ENCODE data around the gene FGFR3.

FGFR3 gene

GRCh38 chr4:1772853-1773538 lies 20.1 kb upstream of the FGFR3 start:
- Mint-ChIP-seq H3K4me3 (no peak overlapping the region), H3K36me3 (no peaks in the 10 kb centered on the region), H3K27ac (no peak overlapping the region), H3K9me3 (ENCODE audit: low read depth) (no peaks in the 10 kb centered on the region), H3K27me3 (peaks cover 5% of the 10 kb centered on the region), H3K4me1 (ENCODE audit: low read depth) (no peaks in the 10 kb centered on the region)

- Mint-ChIP-seq H3K27me3 (no peaks in the 10 kb centered on the region), H3K4me1 (ENCODE audit: low read depth) (no peaks in the 10 kb centered on the region), H3K36me3 (no peaks in the 10 kb centered on the region), H3K27ac (no peak overlapping the region), H3K9me3 (ENCODE audit: low read depth) (no peaks in the 10 kb centered on the region), H3K4me3 (no peak overlapping the region)
Observed at GRCh38 chr4:1773754-1774153, 19.3 kb upstream of the FGFR3 start.

- Mint-ChIP-seq H3K27ac (no peak overlapping the region), H3K27me3 (no peaks in the 10 kb centered on the region), H3K36me3 (no peaks in the 10 kb centered on the region), H3K9me3 (ENCODE audit: low read depth) (no peaks in the 10 kb centered on the region), H3K4me3 (no peak overlapping the region), H3K4me1 (ENCODE audit: low read depth) (no peaks in the 10 kb centered on the region)
Observed at GRCh38 chr4:1775731-1776500, 17.2 kb upstream of the FGFR3 start.

DNA sequence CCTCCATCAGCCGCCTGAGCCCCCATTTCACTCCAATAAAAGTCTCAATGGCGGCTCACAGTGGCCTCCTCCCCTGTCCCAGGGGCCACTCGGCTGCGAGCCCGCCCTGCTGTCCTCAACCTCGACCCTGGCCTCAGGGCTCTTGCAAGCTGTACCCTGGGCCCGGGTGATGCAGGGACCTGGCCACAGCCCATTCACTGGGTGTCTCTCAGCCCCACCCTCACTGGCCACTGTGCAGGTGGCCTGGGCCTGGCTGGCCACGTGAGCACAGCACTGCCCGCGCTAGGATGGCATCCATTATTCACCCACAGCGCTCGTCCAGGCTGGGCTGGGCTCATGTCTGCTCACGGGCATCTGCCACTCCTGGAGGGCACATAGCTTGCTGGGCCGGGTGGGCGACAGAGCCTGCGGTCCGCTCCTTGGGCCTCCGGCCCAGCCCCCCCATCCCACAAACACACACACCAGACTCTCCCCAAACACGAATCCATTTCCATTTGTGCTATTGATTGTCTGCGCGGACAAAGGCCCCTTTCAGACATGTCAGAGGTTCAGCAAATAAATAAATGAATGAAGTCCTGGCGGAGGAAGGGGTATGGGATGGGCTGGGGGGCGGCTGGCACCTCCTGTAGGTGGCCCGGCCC lies 16.5 kb upstream of the FGFR3 start:
- H3K27ac Mint-ChIP-seq: no peak overlapping the region
- no peaks in the 10 kb centered on the region for H3K36me3 Mint-ChIP-seq
- H3K4me3 Mint-ChIP-seq: no peak overlapping the region
- no peaks in the 10 kb centered on the region for H3K9me3 Mint-ChIP-seq (ENCODE audit: low read depth)
- no peaks in the 10 kb centered on the region for H3K4me1 Mint-ChIP-seq (ENCODE audit: low read depth)
- H3K27me3 Mint-ChIP-seq: no peaks in the 10 kb centered on the region

DNA sequence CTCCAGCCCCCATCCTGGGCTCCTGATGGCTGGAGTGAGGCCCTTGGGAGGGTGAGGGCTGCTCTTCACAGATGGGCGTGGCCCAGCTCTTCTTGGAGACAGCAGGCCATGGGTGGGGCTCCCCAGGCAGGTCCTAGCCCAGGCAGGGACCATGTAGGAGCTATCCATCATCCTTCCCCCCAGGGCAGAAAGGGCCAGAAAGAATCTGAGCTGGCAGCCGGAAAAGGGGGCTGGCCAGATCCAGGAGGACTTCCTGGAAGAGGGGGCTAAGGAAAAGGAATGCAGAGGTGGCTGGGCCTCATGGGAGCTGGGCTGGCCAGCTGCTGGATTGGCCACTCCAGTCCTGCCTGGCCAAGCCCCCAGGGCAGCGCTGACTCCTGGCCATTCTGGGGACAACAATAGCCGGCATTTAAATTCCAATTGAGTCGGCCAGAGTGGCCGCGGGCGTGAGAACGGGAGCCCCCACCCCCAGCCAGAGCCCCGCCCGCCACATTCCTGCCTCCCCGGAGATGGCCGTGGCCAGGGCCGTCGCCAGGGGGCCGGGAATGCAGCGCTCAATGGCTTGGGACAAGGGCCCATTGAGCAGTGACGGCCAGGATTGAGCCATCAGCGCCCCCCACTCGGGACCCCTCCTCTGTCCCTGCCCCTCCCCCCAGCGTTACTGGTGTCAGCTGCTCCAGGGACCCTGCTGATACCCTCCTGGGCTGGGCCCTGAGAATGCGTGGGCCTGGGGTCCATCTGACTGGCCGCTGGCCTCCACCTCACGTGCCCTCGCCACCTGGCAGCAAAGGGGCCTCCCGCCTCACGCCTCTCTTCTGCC lies 15.1 kb upstream of the FGFR3 start:
- H3K27me3 Mint-ChIP-seq: no peaks in the 10 kb centered on the region
- no peaks in the 10 kb centered on the region for H3K36me3 Mint-ChIP-seq
- H3K4me3 Mint-ChIP-seq: no peak overlapping the region
- H3K4me1 Mint-ChIP-seq (ENCODE audit: low read depth): no peaks in the 10 kb centered on the region
- H3K9me3 Mint-ChIP-seq (ENCODE audit: low read depth): no peaks in the 10 kb centered on the region
- H3K27ac Mint-ChIP-seq: no peak overlapping the region

DNA sequence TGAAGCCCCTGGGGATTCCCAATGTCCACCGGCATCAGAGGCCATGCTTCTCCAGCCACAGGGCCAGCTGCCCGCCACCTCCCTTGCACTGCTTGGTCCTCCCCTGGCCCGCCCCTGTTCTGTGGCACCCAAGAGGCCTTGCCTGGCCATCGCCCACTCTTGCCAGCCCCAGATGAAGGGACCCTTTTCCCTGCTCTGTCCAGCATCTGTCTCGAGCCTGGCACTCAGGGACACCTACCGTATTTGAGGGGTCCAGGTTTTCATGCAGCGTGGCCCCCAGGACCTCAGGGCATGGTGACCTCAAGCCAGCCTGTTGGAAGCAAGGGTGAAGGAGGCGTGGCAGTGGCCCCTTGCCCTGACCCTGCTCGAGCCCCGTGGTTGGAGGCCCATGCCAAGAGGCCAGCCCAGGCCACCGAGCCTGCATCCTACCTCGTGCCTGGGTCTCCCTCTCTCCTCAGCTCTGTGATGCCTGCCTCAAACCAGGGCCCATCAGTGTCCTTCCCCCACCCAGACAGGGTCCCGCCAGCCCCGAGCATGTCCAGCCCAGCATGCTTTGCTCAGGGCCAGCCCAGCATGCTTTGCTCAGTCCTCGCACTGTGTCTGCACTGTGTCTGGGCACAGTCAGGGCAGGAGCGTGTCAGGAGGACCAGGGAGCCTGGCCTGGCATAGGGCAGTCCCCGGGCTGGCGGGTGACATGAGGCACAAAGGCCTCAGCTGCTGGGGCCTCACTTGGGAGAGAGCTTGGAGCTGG lies 14.3 kb upstream of the FGFR3 start:
- no peak overlapping the region for H3K27ac Mint-ChIP-seq
- no peaks in the 10 kb centered on the region for H3K4me1 Mint-ChIP-seq (ENCODE audit: low read depth)
- no peaks in the 10 kb centered on the region for H3K9me3 Mint-ChIP-seq (ENCODE audit: low read depth)
- no peaks in the 10 kb centered on the region for H3K36me3 Mint-ChIP-seq
- H3K27me3 Mint-ChIP-seq: no peaks in the 10 kb centered on the region
- H3K4me3 Mint-ChIP-seq: no peak overlapping the region

DNA sequence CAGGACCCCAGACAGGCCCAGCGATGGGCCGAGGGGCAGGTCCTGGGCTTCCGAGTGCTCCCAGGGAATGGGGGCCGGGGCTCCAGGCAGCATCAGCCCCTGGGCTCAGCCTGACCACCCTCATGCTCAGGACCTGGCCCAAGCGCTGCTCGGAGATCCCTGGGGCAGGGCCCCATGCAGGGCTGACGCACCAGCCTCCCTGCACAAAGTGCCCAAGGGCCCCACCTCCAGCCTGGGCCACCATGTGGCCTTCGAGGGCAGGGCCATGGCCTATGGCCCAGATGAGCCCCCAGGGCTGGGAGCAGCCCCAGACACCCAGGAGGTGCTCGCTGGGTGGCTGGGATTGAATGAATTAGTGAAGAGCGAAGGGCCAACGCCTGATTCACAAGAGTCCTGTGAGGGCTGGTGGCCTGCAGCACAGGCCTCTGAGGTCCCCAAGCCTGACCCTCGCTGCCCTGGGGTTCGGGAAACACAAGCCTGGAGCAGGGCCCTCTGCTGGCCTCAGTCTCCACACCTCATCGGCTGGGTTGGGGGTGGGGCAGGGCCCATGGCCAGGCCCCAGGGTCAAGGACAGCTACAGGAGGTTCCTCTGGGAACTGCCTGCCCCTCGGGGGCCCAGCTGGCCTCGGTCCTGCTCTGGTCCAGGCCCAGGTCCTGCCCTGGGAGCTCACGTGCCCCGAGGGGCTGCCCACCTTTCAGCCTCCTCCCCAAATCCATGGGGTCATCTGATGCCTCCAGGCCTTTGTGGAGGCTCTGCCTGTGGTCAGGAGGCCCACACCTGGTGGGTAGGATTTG lies 13.3 kb upstream of the FGFR3 start:
- no peaks in the 10 kb centered on the region for H3K27me3 Mint-ChIP-seq
- no peaks in the 10 kb centered on the region for H3K9me3 Mint-ChIP-seq (ENCODE audit: low read depth)
- no peak overlapping the region for H3K4me3 Mint-ChIP-seq

DNA sequence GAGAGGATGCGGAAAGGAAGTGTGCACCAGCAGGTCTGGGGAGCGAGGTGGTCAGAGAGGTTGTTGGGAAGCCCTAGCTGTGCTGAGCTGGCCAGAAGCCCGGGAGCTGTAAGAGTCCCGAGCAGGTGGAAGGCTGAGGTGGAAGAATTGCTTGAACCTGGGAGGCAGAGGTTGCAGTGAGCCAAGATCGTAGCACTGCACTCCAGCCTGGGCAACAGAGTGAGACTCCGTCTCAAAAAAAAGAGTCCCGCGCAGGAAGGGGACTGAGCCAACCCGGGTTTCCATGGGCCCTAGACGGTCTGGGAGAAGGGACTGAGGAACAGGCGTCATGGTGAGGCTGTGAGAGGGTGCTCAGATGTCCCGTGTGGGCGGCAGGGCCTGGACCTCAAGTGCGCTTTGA lies 12.7 kb upstream of the FGFR3 start:
- H3K4me1 Mint-ChIP-seq (ENCODE audit: low read depth): no peaks in the 10 kb centered on the region
- no peak overlapping the region for H3K4me3 Mint-ChIP-seq
- no peak overlapping the region for H3K27ac Mint-ChIP-seq
- no peaks in the 10 kb centered on the region for H3K36me3 Mint-ChIP-seq
- H3K27me3 Mint-ChIP-seq: no peaks in the 10 kb centered on the region
- H3K9me3 Mint-ChIP-seq (ENCODE audit: low read depth): no peaks in the 10 kb centered on the region

More for the DNA sequence above, 13.3 kb upstream of the FGFR3 start:
- no peaks in the 10 kb centered on the region for H3K4me1 Mint-ChIP-seq (ENCODE audit: low read depth)
- H3K36me3 Mint-ChIP-seq: no peaks in the 10 kb centered on the region
- no peak overlapping the region for H3K27ac Mint-ChIP-seq

- Mint-ChIP-seq H3K9me3 (ENCODE audit: low read depth) (no peaks in the 10 kb centered on the region), H3K27me3 (no peaks in the 10 kb centered on the region), H3K4me3 (no peak overlapping the region), H3K36me3 (no peaks in the 10 kb centered on the region), H3K27ac (no peak overlapping the region), H3K4me1 (ENCODE audit: low read depth) (no peaks in the 10 kb centered on the region)
Observed at GRCh38 chr4:1783015-1783414, 10.1 kb upstream of the FGFR3 start.

DNA sequence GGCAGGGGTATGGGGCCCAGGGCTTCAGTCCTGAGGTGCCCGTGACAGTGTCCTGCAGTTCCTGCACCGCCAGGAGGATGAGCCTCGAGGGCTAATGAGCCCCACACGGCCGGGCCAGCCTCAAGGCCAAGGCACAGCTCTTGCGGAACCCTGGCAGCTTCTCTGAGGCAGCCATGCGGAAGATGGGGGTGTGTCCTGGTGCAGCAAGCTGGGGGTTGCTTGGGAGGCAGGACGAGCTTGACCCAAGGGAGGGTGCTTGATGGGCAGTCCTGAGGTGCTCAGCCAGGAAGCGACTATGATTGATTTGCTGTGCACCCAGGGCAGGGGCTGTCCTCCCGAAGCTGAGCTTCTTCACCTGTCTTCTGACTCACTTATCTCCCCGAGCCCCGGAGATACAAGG lies 9.1 kb upstream of the FGFR3 start:
- Mint-ChIP-seq H3K27me3 (no peaks in the 10 kb centered on the region), H3K4me3 (no peak overlapping the region), H3K27ac (no peak overlapping the region), H3K4me1 (ENCODE audit: low read depth) (no peaks in the 10 kb centered on the region), H3K36me3 (no peaks in the 10 kb centered on the region), H3K9me3 (ENCODE audit: low read depth) (no peaks in the 10 kb centered on the region)

DNA sequence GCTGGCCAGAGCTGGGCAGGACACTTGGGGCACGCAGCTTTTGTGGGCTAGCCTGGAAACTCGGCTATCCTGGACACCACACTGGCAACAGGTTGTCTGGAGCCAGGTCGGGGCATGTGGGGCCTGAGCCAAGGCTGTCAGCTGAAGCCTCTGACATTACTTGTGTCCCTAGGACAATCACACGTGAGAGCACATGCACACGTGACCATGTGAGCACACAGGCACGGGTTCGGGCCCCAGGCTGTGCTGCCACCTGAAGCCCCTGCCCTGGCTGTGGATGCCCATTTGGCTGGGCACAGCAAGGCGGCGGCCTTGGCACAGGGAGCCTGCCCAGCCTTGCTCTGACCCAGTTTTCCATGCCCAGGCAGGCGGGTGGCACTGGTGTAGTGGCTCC lies 8.7 kb upstream of the FGFR3 start:
- H3K4me3 Mint-ChIP-seq: no peak overlapping the region
- no peaks in the 10 kb centered on the region for H3K4me1 Mint-ChIP-seq (ENCODE audit: low read depth)
- no peak overlapping the region for H3K27ac Mint-ChIP-seq
- H3K27me3 Mint-ChIP-seq: no peaks in the 10 kb centered on the region
- H3K9me3 Mint-ChIP-seq (ENCODE audit: low read depth): no peaks in the 10 kb centered on the region
- no peaks in the 10 kb centered on the region for H3K36me3 Mint-ChIP-seq

- H3K4me3 Mint-ChIP-seq: no peak overlapping the region
- H3K27ac Mint-ChIP-seq: no peak overlapping the region
- H3K27me3 Mint-ChIP-seq: no peaks in the 10 kb centered on the region
- H3K36me3 Mint-ChIP-seq: no peaks in the 10 kb centered on the region
- no peaks in the 10 kb centered on the region for H3K9me3 Mint-ChIP-seq (ENCODE audit: low read depth)
- no peaks in the 10 kb centered on the region for H3K4me1 Mint-ChIP-seq (ENCODE audit: low read depth)
Observed at GRCh38 chr4:1784789-1785591, 8.1 kb upstream of the FGFR3 start.

DNA sequence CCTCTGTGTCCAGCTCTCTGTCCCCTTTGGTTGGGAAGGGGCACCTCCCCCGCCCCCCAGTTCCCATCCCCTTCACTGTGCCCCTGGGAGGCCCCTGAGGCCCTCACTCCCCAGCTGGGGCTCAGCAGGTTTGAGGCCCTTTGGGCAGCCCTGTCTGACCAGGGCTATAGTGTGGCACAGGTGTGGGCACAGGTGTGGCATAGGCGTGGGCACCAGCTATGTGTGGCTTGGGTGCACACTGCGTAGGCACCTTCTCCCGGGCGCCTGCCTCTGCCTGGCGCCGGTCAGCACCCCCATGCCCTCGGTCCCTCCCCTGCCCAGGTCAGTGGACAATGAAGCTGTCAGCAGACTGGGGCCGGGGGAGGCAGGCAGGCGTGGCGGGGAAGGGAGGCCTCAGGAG lies 7.5 kb upstream of the FGFR3 start:
- Mint-ChIP-seq H3K4me1 (ENCODE audit: low read depth) (no peaks in the 10 kb centered on the region), H3K4me3 (no peak overlapping the region), H3K27me3 (no peaks in the 10 kb centered on the region), H3K27ac (no peak overlapping the region), H3K36me3 (no peaks in the 10 kb centered on the region), H3K9me3 (ENCODE audit: low read depth) (no peaks in the 10 kb centered on the region)

All from activated naive CD8-positive, alpha-beta T cell (primary cell).